Stimulated activated CD4-positive, alpha-beta T cell treated with anti-CD3 and anti-CD28 coated beads, Interleukin-4, amount 100 ng/mL, for 24 hours (primary cell): ENCODE measurements around the gene NPR1.
"Not testable (repeated sequence)": the region's sequence is repeated elsewhere in the genome, so short reads cannot be mapped to it uniquely, and the experiment has no call there.

Experiments used
- DNase-seq: peaks from one replicate; pipeline ENCODE4 v3.0.0-alpha.2; 2020

The NPR1 gene

GRCh38 chr1:153678519-153679336, at the start of gene NPR1:
TSS of gene NPR1 (plus strand) at chr1:153678688. CDS start at chr1:153679109, 421 bp downstream.
- peak; percentile 26 for DNase-seq

DNA sequence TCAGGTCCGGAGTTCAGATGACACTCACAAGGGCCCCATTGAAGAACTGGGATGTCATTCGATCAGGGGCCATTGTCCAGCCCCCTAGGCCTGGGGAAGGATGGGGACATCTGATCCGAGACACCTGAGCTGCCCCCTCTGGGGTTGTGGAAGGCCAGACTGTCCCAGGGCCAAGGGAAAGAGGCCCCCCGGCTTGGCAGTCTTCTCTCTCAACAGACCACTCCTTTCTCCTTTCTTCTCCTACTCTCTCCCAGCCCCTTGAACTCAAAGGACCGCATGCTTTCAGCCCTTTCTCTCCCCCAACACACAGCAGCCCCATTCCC, 49.2 kb upstream of the NPR1 start:
- DNase-seq = no peak

DNA sequence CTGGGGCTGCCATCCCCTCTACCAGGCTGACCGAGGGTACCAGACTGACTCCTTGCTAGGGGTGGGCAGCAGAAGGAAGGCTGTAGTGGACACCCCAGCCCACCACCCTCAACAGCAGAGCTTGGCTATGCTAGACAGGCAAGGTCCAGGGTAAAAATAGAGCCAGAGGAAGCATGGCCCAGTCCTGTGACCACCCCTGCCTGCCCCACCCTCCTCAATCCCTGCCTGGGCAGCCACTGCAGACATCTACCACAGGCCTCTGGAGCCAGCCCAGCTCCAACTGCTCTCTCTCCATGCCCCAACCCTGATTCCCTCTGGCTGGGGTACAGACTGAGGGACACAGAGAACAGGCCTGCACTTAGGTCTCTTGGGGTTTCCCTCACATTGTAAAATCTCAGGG, 48.5 kb upstream of the NPR1 start:
- DNase-seq = no peak

- DNase-seq = no peak
Observed at GRCh38 chr1:153630384-153630783, 48.1 kb upstream of the NPR1 start.

GRCh38 chr1:153631047-153632022, 47.2 kb upstream of the NPR1 start:
- DNase-seq = no peak

DNA sequence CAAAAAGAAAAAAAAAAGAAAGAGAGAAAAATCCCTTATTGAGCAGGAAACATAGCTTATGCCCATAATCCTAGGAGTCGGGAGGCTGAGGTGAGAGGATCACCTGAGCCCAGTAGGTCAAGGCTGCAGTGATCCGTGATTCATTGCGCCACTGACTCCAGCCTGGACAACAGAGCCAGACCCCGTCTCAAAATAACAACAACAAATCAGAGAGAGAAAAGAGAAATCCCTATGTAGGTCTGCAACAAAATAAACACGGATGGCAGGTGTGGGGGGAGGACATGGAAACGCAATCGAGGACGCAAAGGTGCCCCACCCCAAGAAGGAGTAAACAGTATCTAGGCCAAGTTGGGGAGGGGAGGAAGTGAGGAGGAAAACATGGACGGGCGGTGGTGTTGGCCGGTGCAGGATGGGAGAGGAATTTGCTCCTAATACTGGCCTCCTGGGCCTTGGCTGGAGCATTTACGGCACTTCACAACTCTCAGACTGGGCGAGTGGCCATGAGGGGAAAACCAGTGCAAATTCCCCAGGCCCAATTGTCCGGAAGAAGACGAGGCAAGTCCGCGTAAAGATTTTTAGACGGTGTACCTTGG, 45.2 kb upstream of the NPR1 start:
- no peak for DNase-seq

GRCh38 chr1:153633754-153634665, 44.5 kb upstream of the NPR1 start, which contains the start of gene CHTOP:
TSS of gene CHTOP (plus strand) at chr1:153634066. CDS start at chr1:153636589, 2,523 bp downstream.
- DNase-seq = peak; percentile 97

- DNase-seq = no peak
Observed at GRCh38 chr1:153635872-153636271, 42.6 kb upstream of the NPR1 start.

- no peak for DNase-seq
Observed at GRCh38 chr1:153636312-153636711, 42.2 kb upstream of the NPR1 start.

DNA sequence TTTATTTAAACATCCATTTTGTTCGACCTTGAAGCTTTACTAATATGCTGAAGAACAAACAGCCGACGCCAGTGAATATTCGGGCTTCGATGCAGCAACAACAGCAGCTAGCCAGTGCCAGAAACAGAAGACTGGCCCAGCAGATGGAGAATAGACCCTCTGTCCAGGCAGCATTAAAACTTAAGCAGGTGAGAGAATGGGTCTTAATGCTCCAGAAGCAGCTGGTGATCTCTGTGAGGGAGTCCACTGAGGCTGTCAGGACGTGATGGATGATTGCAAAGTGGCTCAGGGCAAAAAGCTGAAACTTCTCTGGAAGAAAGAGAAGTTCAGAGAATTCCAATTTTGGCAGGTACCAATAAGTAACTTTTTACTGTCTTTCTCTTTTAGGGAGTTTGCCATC, 40.2 kb upstream of the NPR1 start:
- no peak for DNase-seq

DNA sequence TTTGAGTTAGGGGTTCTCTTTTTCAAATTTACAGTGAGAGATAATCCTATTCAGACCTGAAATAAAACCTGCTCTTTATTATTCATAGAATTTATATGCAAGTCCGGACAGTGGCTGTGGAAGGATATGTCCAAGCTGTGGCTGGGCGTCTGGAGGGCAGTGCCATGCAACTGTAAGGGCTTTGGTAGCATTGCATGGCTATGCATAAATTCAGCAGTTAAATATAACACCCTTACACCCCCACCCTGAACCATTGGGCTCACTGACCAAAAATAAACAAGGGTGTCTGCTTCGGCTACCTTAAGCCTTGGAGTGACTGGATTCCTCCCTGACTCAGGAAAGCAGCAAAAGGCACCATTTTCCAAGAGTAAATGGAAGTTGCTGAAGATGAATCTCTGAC, 39.2 kb upstream of the NPR1 start:
- no peak for DNase-seq

- DNase-seq = not testable (repeated sequence)
Observed at GRCh38 chr1:153640213-153640612, 38.3 kb upstream of the NPR1 start.

DNA sequence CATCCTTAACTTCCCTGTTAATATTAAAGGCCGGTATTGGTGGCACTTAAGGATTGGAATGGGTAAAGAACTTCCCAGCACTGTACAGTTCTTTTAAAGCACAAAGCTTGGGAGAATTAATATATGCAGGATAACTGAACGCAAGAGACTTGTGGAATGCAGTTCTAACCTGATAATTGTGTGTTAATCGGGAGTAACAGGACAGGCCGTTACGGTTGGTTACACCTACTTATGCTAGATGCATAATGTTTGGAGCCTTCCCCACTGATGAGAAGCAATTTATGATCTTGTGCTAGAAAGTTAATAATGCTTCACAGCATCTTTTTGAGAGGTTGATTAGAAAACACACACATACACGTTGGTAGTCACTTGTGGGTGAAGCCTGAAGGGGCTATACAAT, 37.6 kb upstream of the NPR1 start:
- DNase-seq = no peak

GRCh38 chr1:153642161-153642560, 36.3 kb upstream of the NPR1 start:
- DNase-seq = no peak

DNA sequence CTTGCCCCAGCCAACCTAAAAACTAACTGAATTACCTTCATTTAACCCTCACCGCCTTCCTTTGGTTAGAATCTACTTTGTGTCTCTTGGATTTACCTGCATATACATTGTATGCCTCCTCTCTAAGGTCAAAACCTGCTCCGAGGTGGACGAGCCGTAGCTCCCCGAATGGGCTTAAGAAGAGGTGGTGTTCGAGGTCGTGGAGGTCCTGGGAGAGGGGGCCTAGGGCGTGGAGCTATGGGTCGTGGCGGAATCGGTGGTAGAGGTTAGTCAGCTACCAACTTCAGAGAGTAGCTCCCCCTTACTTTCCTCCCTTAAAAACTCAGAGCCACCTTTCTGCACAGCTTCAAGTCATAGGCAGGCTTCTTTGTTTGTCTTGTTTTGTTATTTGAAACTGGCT, 35.4 kb upstream of the NPR1 start:
- no peak for DNase-seq

GRCh38 chr1:153643816-153644215, 34.7 kb upstream of the NPR1 start:
- DNase-seq = no peak

DNA sequence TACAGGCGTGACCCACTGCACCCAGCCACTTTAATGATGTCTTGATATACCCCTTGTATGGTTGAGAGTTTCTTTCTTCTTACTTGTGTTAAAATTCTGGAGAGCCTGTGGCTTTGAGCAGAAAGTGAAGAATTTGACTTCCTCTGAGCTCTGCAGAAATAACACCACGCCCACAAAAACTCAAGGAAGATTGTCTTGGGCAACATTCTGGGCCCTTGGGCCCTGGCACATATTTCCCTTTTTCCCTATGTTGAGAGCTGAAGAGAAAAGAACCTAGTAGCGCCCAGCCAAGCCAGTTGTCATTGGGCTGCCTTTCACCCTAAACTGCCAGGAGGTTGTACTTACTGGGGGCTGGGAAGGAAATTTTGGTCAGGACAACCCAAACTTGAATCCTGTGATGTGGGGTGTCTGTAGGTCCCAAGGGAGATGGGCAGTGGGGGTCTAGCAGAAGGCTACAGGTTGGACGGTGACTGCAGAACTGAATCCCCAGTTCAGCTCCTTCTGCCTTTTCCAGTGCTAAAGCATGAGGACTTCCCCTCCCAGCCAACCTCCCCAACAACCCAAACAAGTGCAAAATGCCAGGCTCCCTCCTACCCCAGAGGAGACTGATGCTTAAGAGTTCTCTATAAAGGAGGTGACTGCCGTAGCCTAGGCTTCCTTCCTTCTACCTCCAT, 31.7 kb upstream of the NPR1 start:
- no peak for DNase-seq

GRCh38 chr1:153647346-153647714, 31.2 kb upstream of the NPR1 start:
- no peak for DNase-seq

DNA sequence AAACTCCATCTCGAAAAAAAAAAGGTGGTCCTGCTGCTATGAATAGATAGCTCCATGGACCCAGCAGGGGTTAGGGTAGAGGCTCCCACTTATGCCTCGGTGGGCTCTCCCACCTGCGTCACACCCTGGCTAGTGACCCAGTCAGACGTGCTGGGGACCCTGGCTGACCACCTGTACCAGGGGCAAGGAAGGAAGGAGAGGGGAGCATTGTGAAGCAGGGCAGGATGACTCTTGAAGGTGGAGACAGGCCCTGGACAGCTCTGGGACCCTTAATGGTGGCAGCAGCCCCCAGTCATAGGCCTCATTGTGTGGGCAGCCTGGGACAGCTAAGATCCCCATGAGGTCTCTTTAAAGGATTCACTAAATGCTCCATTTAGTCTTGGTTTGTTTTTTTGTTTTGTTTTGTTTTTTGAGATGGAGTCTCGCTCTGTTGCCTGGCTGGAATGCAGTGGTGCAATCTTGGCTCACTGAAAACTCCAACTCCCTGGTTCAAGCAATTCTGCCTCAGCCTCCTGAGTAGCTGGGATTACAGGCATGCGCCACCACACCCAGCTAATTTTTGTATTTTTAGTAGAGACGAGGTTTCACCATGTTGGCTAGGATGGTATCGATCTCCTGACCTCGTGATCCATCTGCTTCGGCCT, 30.4 kb upstream of the NPR1 start:
- DNase-seq = no peak

- no peak for DNase-seq
Observed at GRCh38 chr1:153649137-153649862, 29.2 kb upstream of the NPR1 start.

- DNase-seq = no peak
Observed at GRCh38 chr1:153649863-153650235, 28.6 kb upstream of the NPR1 start.
